Testis (tissue), 2 donors: ENCODE measurements around the gene FAHD2A.

Source experiments
- CTCF ChIP-seq, 3 experiments: fragments of 450-650 bp in 2 of 3; fragments of 200-600 bp in 1 of 3; sonication (generic) in 1 of 3; IDR thresholded peaks; one replicate each; pipeline ENCODE4 v1.5.1; 2016 to 2019; ENCODE audit warnings: antibody characterized with exemption in 3 of 3, mild to moderate bottlenecking in 2 of 3, moderate library complexity in 1 of 3
- POLR2A ChIP-seq: fragments of 450-650 bp; IDR thresholded peaks from one replicate; pipeline ENCODE4 v1.6.1; 2017; ENCODE audit warnings: antibody characterized with exemption, mild to moderate bottlenecking, moderate library complexity

GRCh38 chr2:95374921-95375471 lies 27.5 kb upstream of the FAHD2A start:
- no peak for TF ChIP-seq CTCF (IDR thresholded peaks at IDR 0.05)
- no peak for TF ChIP-seq POLR2A
